ENCODE results near the gene DYNLT2.
"Not testable (repeated sequence)": the region's sequence is repeated elsewhere in the genome, so short reads cannot be mapped to it uniquely, and the experiment has no call there.

The DYNLT2 gene

GRCh38 chr6:169726963-169727362 lies 24.4 kb downstream of the DYNLT2 start:
- DNase-seq = no peak

- no peak for DNase-seq
Observed at GRCh38 chr6:169726049-169726400, 25.3 kb downstream of the DYNLT2 start.

- peak; percentile 17 for DNase-seq
Observed at GRCh38 chr6:169725125-169726048, 26.0 kb downstream of the DYNLT2 start.

- DNase-seq = peak; percentile 85
Observed at GRCh38 chr6:169724494-169725124, 26.8 kb downstream of the DYNLT2 start, which contains the start of gene PHF10. TSS of gene PHF10 (minus strand) at chr6:169724500. CDS start at chr6:169723931, 569 bp downstream.

GRCh38 chr6:169723991-169724493 lies 27.3 kb downstream of the DYNLT2 start:
- DNase-seq = peak; percentile 63

GRCh38 chr6:169723200-169723909 lies 28.0 kb downstream of the DYNLT2 start:
- peak; percentile 73 for DNase-seq

- peak; percentile 56 for DNase-seq
Observed at GRCh38 chr6:169722362-169723199, 28.8 kb downstream of the DYNLT2 start.

- DNase-seq = no peak
Observed at GRCh38 chr6:169720207-169720855, 31.0 kb downstream of the DYNLT2 start.

GRCh38 chr6:169719117-169719516 lies 32.3 kb downstream of the DYNLT2 start:
- DNase-seq = no peak

GRCh38 chr6:169714595-169714994 lies 36.8 kb downstream of the DYNLT2 start:
- DNase-seq = no peak

GRCh38 chr6:169714178-169714577 lies 37.2 kb downstream of the DYNLT2 start:
- no peak for DNase-seq

- DNase-seq = no peak
Observed at GRCh38 chr6:169710009-169710408, 41.4 kb downstream of the DYNLT2 start.

GRCh38 chr6:169709293-169709692 lies 42.1 kb downstream of the DYNLT2 start:
- DNase-seq = no peak

- DNase-seq = no peak
Observed at GRCh38 chr6:169707772-169708171, 43.6 kb downstream of the DYNLT2 start.

GRCh38 chr6:169702840-169703246 lies 48.5 kb downstream of the DYNLT2 start:
- DNase-seq = no peak

- peak; percentile 97 for DNase-seq
Observed at GRCh38 chr6:169701954-169702839, 49.2 kb downstream of the DYNLT2 start, which contains the start of the genes C6orf120 and WDR27. TSS of gene C6orf120 (plus strand) at chr6:169702126. CDS start at chr6:169702460, 334 bp downstream. TSS of gene WDR27 (minus strand) at chr6:169702029. CDS start at chr6:169689005, 13,024 bp downstream.

- DNase-seq = no peak
Observed at GRCh38 chr6:169701311-169701953, 49.9 kb downstream of the DYNLT2 start.

GRCh38 chr6:169700296-169700695 lies 51.1 kb downstream of the DYNLT2 start:
- DNase-seq = no peak

- not testable (repeated sequence) for DNase-seq
Observed at GRCh38 chr6:169697115-169697514, 54.3 kb downstream of the DYNLT2 start.

GRCh38 chr6:169695131-169695530 lies 56.2 kb downstream of the DYNLT2 start:
- no peak for DNase-seq
